ENCODE measurements around the gene CMAS.

GRCh38 chr12:22082190-22082701, 36.2 kb downstream of the CMAS start:
- TF ChIP-seq CREB1 (CRISPR knock-in tag; IDR thresholded peaks at IDR 0.05): no peak
- TF ChIP-seq JUN (CRISPR knock-in tag; IDR thresholded peaks at IDR 0.05): no peak
- no peak for TF ChIP-seq ZNF138 (CRISPR knock-in tag; conservative IDR thresholded peaks at IDR 0.05)
- no peak for TF ChIP-seq CTCF (IDR thresholded peaks at IDR 0.05)
- TF ChIP-seq SMAD3 (CRISPR knock-in tag; IDR thresholded peaks at IDR 0.05; ENCODE audit: borderline replicate concordance): no peak
- no peak for TF ChIP-seq ZNF512 (CRISPR knock-in tag; IDR thresholded peaks at IDR 0.05; ENCODE audit: borderline replicate concordance)
- no peak for TF ChIP-seq ATF6 (CRISPR knock-in tag; IDR thresholded peaks at IDR 0.05)
- no peak for TF ChIP-seq ATF2 (CRISPR knock-in tag; IDR thresholded peaks at IDR 0.05; ENCODE audit: borderline replicate concordance, low read depth)
- no peak for TF ChIP-seq ZNF423 (CRISPR knock-in tag; IDR thresholded peaks at IDR 0.05)
- TF ChIP-seq ATF1 (CRISPR knock-in tag; IDR thresholded peaks at IDR 0.05): no peak
- TF ChIP-seq NR1H2 (CRISPR knock-in tag; IDR thresholded peaks at IDR 0.05): no peak

Data from WTC11 (cell line).